ENCODE data around the gene KLF13.

Gene KLF13

GRCh38 chr15:31309893-31310606 lies 16.6 kb upstream of the KLF13 start:
- no peaks in the 10 kb centered on the region for H3K79me2 ChIP-seq (ENCODE audit: low read length)
- no peaks in the 10 kb centered on the region for H4K20me1 ChIP-seq (ENCODE audit: insufficient read depth, low read length)
- H3K4me3 ChIP-seq (ENCODE audit: low read length): no peak overlapping the region
- no peak overlapping the region for H3K9ac ChIP-seq (ENCODE audit: low read length)
- H3K9me3 ChIP-seq (ENCODE audit: insufficient read depth, low read length): peaks cover 6% of the 10 kb centered on the region; the same call in 1 of the 2 replicates
- H3K36me3 ChIP-seq (replicated peaks; ENCODE audit: low read depth, low read length): peaks cover 4% of the 10 kb centered on the region
- H3K4me1 ChIP-seq (ENCODE audit: low read length): peaks cover 32% of the 10 kb centered on the region
- no peak overlapping the region for H2AFZ ChIP-seq (ENCODE audit: low read depth, low read length)
- no peak overlapping the region for H3K27ac ChIP-seq (ENCODE audit: low read length)
- TF ChIP-seq EZH2phosphoT487 (IDR thresholded peaks at IDR 0.05; ENCODE audit: low read depth) (no peak), CTCF (IDR thresholded peaks at IDR 0.05; ENCODE audit: low read depth, low read length) (no peak)
- peaks cover 33% of the 10 kb centered on the region for H3K27me3 ChIP-seq (ENCODE audit: low read depth, low read length)
- H3K4me2 ChIP-seq (ENCODE audit: low read length): no peak overlapping the region

DNA sequence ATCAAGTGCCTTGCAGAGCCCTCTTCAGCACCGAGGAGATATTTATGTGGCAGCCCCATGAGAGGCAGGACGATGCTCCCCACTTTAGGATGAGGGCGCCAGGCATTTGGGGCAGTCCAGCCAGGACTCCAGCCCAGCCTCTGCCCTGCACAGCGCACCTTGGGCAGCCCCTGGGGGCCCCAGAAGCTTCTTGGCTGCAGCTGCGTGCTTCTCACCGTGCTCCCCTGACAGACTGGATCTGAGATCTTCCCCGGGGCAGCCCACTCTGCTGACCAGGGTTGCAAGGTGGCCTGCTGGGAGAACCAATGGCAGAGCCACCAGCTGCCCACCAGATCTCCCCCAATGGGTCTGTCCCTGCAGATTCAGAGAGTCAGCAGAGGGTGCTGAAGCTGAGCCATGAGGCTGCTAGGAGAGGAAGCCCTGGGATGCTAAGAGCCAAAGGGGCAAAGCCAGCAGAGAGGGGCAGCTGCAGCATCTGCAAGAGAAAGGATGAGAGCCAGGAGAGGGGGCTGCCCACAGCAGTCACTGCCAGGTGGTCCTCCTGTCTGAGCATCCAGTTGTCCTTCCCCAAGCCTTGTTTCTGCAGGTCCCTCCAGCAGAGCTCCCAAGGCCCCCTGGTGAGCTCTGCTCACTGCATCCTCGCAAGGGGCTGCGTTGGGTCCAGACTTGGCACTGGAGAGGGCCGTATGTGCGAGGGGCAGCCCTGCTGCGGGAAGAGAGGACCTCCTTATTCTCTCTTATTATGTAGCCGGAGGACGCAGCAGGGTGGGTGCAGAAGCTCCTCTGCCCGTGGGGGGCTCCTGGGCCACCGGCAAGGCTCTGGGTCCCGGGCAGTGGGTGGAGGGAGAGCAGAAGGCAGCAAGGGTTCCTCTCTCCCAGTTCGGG lies 14.7 kb upstream of the KLF13 start:
- Histone ChIP-seq H3K4me2 (ENCODE audit: low read length) (no peak overlapping the region), H3K36me3 (replicated peaks; ENCODE audit: low read depth, low read length) (peaks cover 4% of the 10 kb centered on the region), H3K4me3 (ENCODE audit: low read length) (no peak overlapping the region), H3K27ac (ENCODE audit: low read length) (no peak overlapping the region), H2AFZ (ENCODE audit: low read depth, low read length) (no peak overlapping the region), H3K9ac (ENCODE audit: low read length) (no peak overlapping the region), H3K27me3 (ENCODE audit: low read depth, low read length) (peaks cover 16% of the 10 kb centered on the region), H3K4me1 (ENCODE audit: low read length) (peaks cover 24% of the 10 kb centered on the region), H4K20me1 (ENCODE audit: insufficient read depth, low read length) (no peaks in the 10 kb centered on the region), H3K9me3 (ENCODE audit: insufficient read depth, low read length) (peaks cover 6% of the 10 kb centered on the region; the same call in 1 of the 2 replicates), H3K79me2 (ENCODE audit: low read length) (no peaks in the 10 kb centered on the region)
- TF ChIP-seq EZH2phosphoT487 (IDR thresholded peaks at IDR 0.05; ENCODE audit: low read depth) (no peak), CTCF (IDR thresholded peaks at IDR 0.05; ENCODE audit: low read depth, low read length) (no peak)

GRCh38 chr15:31313223-31313622 lies 13.4 kb upstream of the KLF13 start:
- no peaks in the 10 kb centered on the region for H3K79me2 ChIP-seq (ENCODE audit: low read length)
- no peak for TF ChIP-seq CTCF (IDR thresholded peaks at IDR 0.05; ENCODE audit: low read depth, low read length)
- TF ChIP-seq EZH2phosphoT487 (IDR thresholded peaks at IDR 0.05; ENCODE audit: low read depth): no peak
- no peak overlapping the region for H3K4me2 ChIP-seq (ENCODE audit: low read length)
- H3K27me3 ChIP-seq (ENCODE audit: low read depth, low read length): peaks cover 9% of the 10 kb centered on the region; the same call in 1 of the 2 replicates
- H3K4me1 ChIP-seq (ENCODE audit: low read length): peaks cover 12% of the 10 kb centered on the region
- H3K27ac ChIP-seq (ENCODE audit: low read length): no peak overlapping the region
- H2AFZ ChIP-seq (ENCODE audit: low read depth, low read length): no peak overlapping the region
- peaks cover 6% of the 10 kb centered on the region; the same call in 1 of the 2 replicates for H3K9me3 ChIP-seq (ENCODE audit: insufficient read depth, low read length)
- peaks cover 4% of the 10 kb centered on the region for H3K36me3 ChIP-seq (replicated peaks; ENCODE audit: low read depth, low read length)
- no peak overlapping the region for H3K9ac ChIP-seq (ENCODE audit: low read length)
- H3K4me3 ChIP-seq (ENCODE audit: low read length): no peak overlapping the region
- H4K20me1 ChIP-seq (ENCODE audit: insufficient read depth, low read length): no peaks in the 10 kb centered on the region

GRCh38 chr15:31314380-31314779 lies 12.3 kb upstream of the KLF13 start:
- H4K20me1 ChIP-seq (ENCODE audit: insufficient read depth, low read length): no peaks in the 10 kb centered on the region
- H3K79me2 ChIP-seq (ENCODE audit: low read length): no peaks in the 10 kb centered on the region
- H3K9ac ChIP-seq (ENCODE audit: low read length): no peak overlapping the region
- H3K4me3 ChIP-seq (ENCODE audit: low read length): no peak overlapping the region
- H3K9me3 ChIP-seq (ENCODE audit: insufficient read depth, low read length): peaks cover 6% of the 10 kb centered on the region; the same call in 1 of the 2 replicates
- peaks cover 10% of the 10 kb centered on the region; the same call in 1 of the 2 replicates for H3K27me3 ChIP-seq (ENCODE audit: low read depth, low read length)
- TF ChIP-seq EZH2phosphoT487 (IDR thresholded peaks at IDR 0.05; ENCODE audit: low read depth) (no peak), CTCF (IDR thresholded peaks at IDR 0.05; ENCODE audit: low read depth, low read length) (no peak)
- peaks cover 4% of the 10 kb centered on the region for H3K36me3 ChIP-seq (replicated peaks; ENCODE audit: low read depth, low read length)
- peaks cover under 1% of the 10 kb centered on the region for H3K4me1 ChIP-seq (ENCODE audit: low read length)
- H3K4me2 ChIP-seq (ENCODE audit: low read length): no peak overlapping the region
- no peak overlapping the region for H3K27ac ChIP-seq (ENCODE audit: low read length)
- no peak overlapping the region for H2AFZ ChIP-seq (ENCODE audit: low read depth, low read length)
